ENCODE measurements around the gene SMIM15.

The SMIM15 gene

GRCh38 chr5:61176631-61177030 is 14.4 kb upstream of the SMIM15 start:
- Mint-ChIP-seq H3K36me3 (no peaks in the 10 kb centered on the region), H3K9me3 (no peaks in the 10 kb centered on the region), H3K27ac (no peak overlapping the region), H3K4me3 (no peak overlapping the region), H3K27me3 (no peaks in the 10 kb centered on the region), H3K4me1 (peaks cover 19% of the 10 kb centered on the region)
- no peak for ATAC-seq

GRCh38 chr5:61171479-61171878 is 9.2 kb upstream of the SMIM15 start:
- Mint-ChIP-seq H3K27ac (no peak overlapping the region), H3K4me3 (no peak overlapping the region), H3K36me3 (no peaks in the 10 kb centered on the region), H3K9me3 (no peaks in the 10 kb centered on the region), H3K27me3 (no peaks in the 10 kb centered on the region), H3K4me1 (no peaks in the 10 kb centered on the region)
- ATAC-seq = no peak

GRCh38 chr5:61168951-61169350 is 6.7 kb upstream of the SMIM15 start:
- Mint-ChIP-seq H3K9me3 (no peaks in the 10 kb centered on the region), H3K4me3 (no peak overlapping the region), H3K27me3 (no peaks in the 10 kb centered on the region), H3K27ac (no peak overlapping the region), H3K4me1 (no peaks in the 10 kb centered on the region), H3K36me3 (no peaks in the 10 kb centered on the region)
- no peak for ATAC-seq

- Mint-ChIP-seq H3K36me3 (no peaks in the 10 kb centered on the region), H3K4me3 (no peak overlapping the region), H3K27ac (no peak overlapping the region), H3K4me1 (peaks cover 11% of the 10 kb centered on the region), H3K9me3 (no peaks in the 10 kb centered on the region), H3K27me3 (no peaks in the 10 kb centered on the region)
- ATAC-seq = no peak
Observed at GRCh38 chr5:61167382-61167781, 5.1 kb upstream of the SMIM15 start.

- no peaks in the 10 kb centered on the region for H3K9me3 Mint-ChIP-seq
- no peaks in the 10 kb centered on the region for H3K27me3 Mint-ChIP-seq
- no peak overlapping the region for H3K4me3 Mint-ChIP-seq
- no peak for ATAC-seq
- H3K27ac Mint-ChIP-seq = no peak overlapping the region
- peaks cover 32% of the 10 kb centered on the region for H3K4me1 Mint-ChIP-seq
- peaks cover 25% of the 10 kb centered on the region for H3K36me3 Mint-ChIP-seq
Observed at GRCh38 chr5:61163905-61164304, 1.6 kb upstream of the SMIM15 start.

GRCh38 chr5:61162832-61163567 is 732 bp upstream of the SMIM15 start:
- Mint-ChIP-seq H3K4me3 (peak overlapping the region; percentile 90), H3K9me3 (no peaks in the 10 kb centered on the region), H3K4me1 (peaks cover 32% of the 10 kb centered on the region), H3K27ac (peak overlapping the region; percentile 97), H3K27me3 (no peaks in the 10 kb centered on the region), H3K36me3 (peaks cover 32% of the 10 kb centered on the region)
- ATAC-seq = no peak

- peaks cover 44% of the 10 kb centered on the region for H3K36me3 Mint-ChIP-seq
Observed at GRCh38 chr5:61160497-61160896, 1.8 kb downstream of the SMIM15 start.

GRCh38 chr5:61159836-61160235 is 2.4 kb downstream of the SMIM15 start:
- H3K27me3 Mint-ChIP-seq = no peaks in the 10 kb centered on the region
- ATAC-seq = no peak
- H3K4me3 Mint-ChIP-seq = no peak overlapping the region
- H3K27ac Mint-ChIP-seq = no peak overlapping the region
- no peaks in the 10 kb centered on the region for H3K9me3 Mint-ChIP-seq
- peaks cover 50% of the 10 kb centered on the region for H3K36me3 Mint-ChIP-seq
- H3K4me1 Mint-ChIP-seq = peaks cover 32% of the 10 kb centered on the region

More at GRCh38 chr5:61160497-61160896, 1.8 kb downstream of the SMIM15 start:
- no peaks in the 10 kb centered on the region for H3K9me3 Mint-ChIP-seq
- H3K27me3 Mint-ChIP-seq = no peaks in the 10 kb centered on the region
- H3K4me3 Mint-ChIP-seq = no peak overlapping the region
- H3K4me1 Mint-ChIP-seq = peaks cover 32% of the 10 kb centered on the region
- no peak for ATAC-seq
- no peak overlapping the region for H3K27ac Mint-ChIP-seq

GRCh38 chr5:61159070-61159469 is 3.2 kb downstream of the SMIM15 start:
- H3K27me3 Mint-ChIP-seq = no peaks in the 10 kb centered on the region
- H3K4me1 Mint-ChIP-seq = peaks cover 32% of the 10 kb centered on the region
- peaks cover 3% of the 10 kb centered on the region for H3K9me3 Mint-ChIP-seq
- no peak overlapping the region for H3K4me3 Mint-ChIP-seq
- H3K36me3 Mint-ChIP-seq = peaks cover 58% of the 10 kb centered on the region
- H3K27ac Mint-ChIP-seq = no peak overlapping the region
- ATAC-seq = no peak

- Mint-ChIP-seq H3K9me3 (peaks cover 6% of the 10 kb centered on the region), H3K4me3 (no peak overlapping the region), H3K36me3 (peaks cover 35% of the 10 kb centered on the region), H3K27ac (no peak overlapping the region), H3K4me1 (no peaks in the 10 kb centered on the region), H3K27me3 (no peaks in the 10 kb centered on the region)
- ATAC-seq = no peak
Observed at GRCh38 chr5:61151893-61152292, 10.4 kb downstream of the SMIM15 start.

GRCh38 chr5:61148515-61148914 is 13.8 kb downstream of the SMIM15 start:
- Mint-ChIP-seq H3K27me3 (no peaks in the 10 kb centered on the region), H3K9me3 (peaks cover 9% of the 10 kb centered on the region), H3K36me3 (peaks cover 21% of the 10 kb centered on the region)

GRCh38 chr5:61142811-61143210 is 19.5 kb downstream of the SMIM15 start:
- no peaks in the 10 kb centered on the region for H3K4me1 Mint-ChIP-seq
- H3K36me3 Mint-ChIP-seq = peaks cover 20% of the 10 kb centered on the region
- peaks cover 6% of the 10 kb centered on the region for H3K9me3 Mint-ChIP-seq
- no peak for ATAC-seq
- no peak overlapping the region for H3K27ac Mint-ChIP-seq
- no peak overlapping the region for H3K4me3 Mint-ChIP-seq
- H3K27me3 Mint-ChIP-seq = no peaks in the 10 kb centered on the region

More at GRCh38 chr5:61148515-61148914, 13.8 kb downstream of the SMIM15 start:
- no peak for ATAC-seq
- no peak overlapping the region for H3K27ac Mint-ChIP-seq
- H3K4me3 Mint-ChIP-seq = no peak overlapping the region
- H3K4me1 Mint-ChIP-seq = no peaks in the 10 kb centered on the region

- no peak for ATAC-seq
- H3K27me3 Mint-ChIP-seq = no peaks in the 10 kb centered on the region
- peaks cover 20% of the 10 kb centered on the region for H3K36me3 Mint-ChIP-seq
- peaks cover 6% of the 10 kb centered on the region for H3K9me3 Mint-ChIP-seq
- no peak overlapping the region for H3K4me3 Mint-ChIP-seq
- no peak overlapping the region for H3K27ac Mint-ChIP-seq
- no peaks in the 10 kb centered on the region for H3K4me1 Mint-ChIP-seq
Observed at GRCh38 chr5:61142391-61142790, 19.9 kb downstream of the SMIM15 start.

- Mint-ChIP-seq H3K27ac (no peak overlapping the region), H3K27me3 (no peaks in the 10 kb centered on the region), H3K9me3 (peaks cover 6% of the 10 kb centered on the region), H3K4me3 (no peak overlapping the region), H3K36me3 (peaks cover 19% of the 10 kb centered on the region), H3K4me1 (no peaks in the 10 kb centered on the region)
- no peak for ATAC-seq
Observed at GRCh38 chr5:61141801-61142200, 20.5 kb downstream of the SMIM15 start.

- H3K27ac Mint-ChIP-seq = no peak overlapping the region
- H3K36me3 Mint-ChIP-seq = peaks cover 9% of the 10 kb centered on the region
- no peaks in the 10 kb centered on the region for H3K27me3 Mint-ChIP-seq
- H3K4me1 Mint-ChIP-seq = no peaks in the 10 kb centered on the region
- no peaks in the 10 kb centered on the region for H3K9me3 Mint-ChIP-seq
- no peak overlapping the region for H3K4me3 Mint-ChIP-seq
- no peak for ATAC-seq
Observed at GRCh38 chr5:61139931-61140330, 22.3 kb downstream of the SMIM15 start.

- no peak overlapping the region for H3K4me3 Mint-ChIP-seq
- no peak for ATAC-seq
- no peaks in the 10 kb centered on the region for H3K27me3 Mint-ChIP-seq
- H3K4me1 Mint-ChIP-seq = no peaks in the 10 kb centered on the region
- H3K27ac Mint-ChIP-seq = no peak overlapping the region
- no peaks in the 10 kb centered on the region for H3K9me3 Mint-ChIP-seq
- H3K36me3 Mint-ChIP-seq = peaks cover 9% of the 10 kb centered on the region
Observed at GRCh38 chr5:61139094-61139873, 23.0 kb downstream of the SMIM15 start.
